AG10803 (cell line): ENCODE measurements around the gene ANXA11.

Experiments used
- DNase-seq: peaks from one replicate; pipeline ENCODE4 v3.0.0; 2010; ENCODE audit warnings: low read depth
- H3K4me3 ChIP-seq: 2 replicates; pipeline ENCODE4 v1.5.1; 2011; ENCODE audit warnings: mild to moderate bottlenecking, low read length, control low read depth
- TF ChIP-seq, protein P1 (sequence below): conservative IDR thresholded peaks from 2 replicates; pipeline ENCODE4 v1.5.1; 2011; ENCODE audit warnings: mild to moderate bottlenecking, low read length, control low read depth, inconsistent platforms

The ANXA11 gene

DNA sequence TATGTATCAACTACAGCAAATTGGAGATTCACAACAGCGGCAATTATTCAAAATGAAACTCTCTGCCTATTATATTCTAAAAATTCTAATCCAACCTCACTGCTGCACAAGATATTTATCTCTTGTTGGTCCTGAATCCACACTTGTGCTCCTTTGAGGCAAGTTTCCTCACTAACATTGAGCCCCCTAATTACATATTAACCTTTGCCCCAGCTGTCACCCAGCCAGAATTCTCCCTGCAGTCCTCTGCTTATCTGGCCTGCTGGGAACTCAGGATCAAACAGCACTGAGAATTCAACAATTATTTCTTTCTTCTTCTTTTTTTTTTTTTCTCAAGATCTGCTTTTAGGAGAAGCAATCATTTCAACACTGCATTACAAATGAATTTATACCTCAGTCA lies 94.4 kb downstream of the ANXA11 start:
- no peak for DNase-seq
- TF ChIP-seq, protein P1, sequence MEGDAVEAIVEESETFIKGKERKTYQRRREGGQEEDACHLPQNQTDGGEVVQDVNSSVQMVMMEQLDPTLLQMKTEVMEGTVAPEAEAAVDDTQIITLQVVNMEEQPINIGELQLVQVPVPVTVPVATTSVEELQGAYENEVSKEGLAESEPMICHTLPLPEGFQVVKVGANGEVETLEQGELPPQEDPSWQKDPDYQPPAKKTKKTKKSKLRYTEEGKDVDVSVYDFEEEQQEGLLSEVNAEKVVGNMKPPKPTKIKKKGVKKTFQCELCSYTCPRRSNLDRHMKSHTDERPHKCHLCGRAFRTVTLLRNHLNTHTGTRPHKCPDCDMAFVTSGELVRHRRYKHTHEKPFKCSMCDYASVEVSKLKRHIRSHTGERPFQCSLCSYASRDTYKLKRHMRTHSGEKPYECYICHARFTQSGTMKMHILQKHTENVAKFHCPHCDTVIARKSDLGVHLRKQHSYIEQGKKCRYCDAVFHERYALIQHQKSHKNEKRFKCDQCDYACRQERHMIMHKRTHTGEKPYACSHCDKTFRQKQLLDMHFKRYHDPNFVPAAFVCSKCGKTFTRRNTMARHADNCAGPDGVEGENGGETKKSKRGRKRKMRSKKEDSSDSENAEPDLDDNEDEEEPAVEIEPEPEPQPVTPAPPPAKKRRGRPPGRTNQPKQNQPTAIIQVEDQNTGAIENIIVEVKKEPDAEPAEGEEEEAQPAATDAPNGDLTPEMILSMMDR, result no peak
- no peak overlapping the region for H3K4me3 ChIP-seq

GRCh38 chr10:80108576-80109239 lies 96.6 kb downstream of the ANXA11 start:
- H3K4me3 ChIP-seq, result no peak overlapping the region
- DNase-seq, result no peak
- TF ChIP-seq, protein P1, result no peak

GRCh38 chr10:80104066-80104926 lies 101.0 kb downstream of the ANXA11 start:
- H3K4me3 ChIP-seq, result peak overlapping the region; percentile 36
- DNase-seq, result peak; percentile 98
- TF ChIP-seq, protein P1, result no peak
